Femur (tissue), 1 donor: Measurements from ENCODE around the gene B4GALT2.

ENCODE experiments used
- DNase-seq: peaks from one replicate; pipeline ENCODE4 v3.0.0-alpha.2; 2017

B4GALT2 gene

DNA sequence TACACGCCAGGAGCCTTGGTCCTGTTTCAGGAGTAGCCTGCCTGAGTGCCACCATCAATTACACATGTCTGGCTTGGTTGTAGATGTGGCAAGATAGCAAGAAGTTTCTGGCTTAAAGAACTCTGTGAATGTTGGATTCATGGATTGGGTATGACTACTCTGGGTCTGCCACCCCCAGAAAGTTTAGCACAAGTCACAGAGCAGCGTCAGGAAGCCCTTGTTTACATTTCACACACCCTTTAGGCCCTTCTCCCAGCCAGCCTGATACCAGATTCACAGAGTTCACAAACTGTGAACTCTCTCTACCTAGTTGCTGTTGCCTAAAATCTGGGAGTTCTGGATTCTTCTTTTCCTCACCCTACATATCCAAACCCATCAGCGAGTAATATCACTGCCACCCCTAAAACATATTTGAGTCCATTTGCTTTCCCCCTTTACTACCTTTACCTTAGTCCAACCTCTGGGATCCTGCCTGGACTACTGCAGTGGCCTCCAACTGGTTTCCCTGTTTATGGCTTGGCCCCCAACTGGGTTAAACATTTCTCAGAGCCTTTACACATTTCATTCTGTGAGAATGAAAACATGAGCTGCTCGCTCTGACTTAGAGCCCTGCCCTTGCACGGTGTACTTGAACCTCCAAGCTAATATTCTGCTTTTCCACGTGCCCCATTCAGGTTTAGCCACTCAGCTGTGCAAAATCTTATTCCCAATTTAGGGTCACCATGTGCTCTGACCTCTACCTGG lies 8.3 kb downstream of the B4GALT2 start:
- no peak for DNase-seq

DNA sequence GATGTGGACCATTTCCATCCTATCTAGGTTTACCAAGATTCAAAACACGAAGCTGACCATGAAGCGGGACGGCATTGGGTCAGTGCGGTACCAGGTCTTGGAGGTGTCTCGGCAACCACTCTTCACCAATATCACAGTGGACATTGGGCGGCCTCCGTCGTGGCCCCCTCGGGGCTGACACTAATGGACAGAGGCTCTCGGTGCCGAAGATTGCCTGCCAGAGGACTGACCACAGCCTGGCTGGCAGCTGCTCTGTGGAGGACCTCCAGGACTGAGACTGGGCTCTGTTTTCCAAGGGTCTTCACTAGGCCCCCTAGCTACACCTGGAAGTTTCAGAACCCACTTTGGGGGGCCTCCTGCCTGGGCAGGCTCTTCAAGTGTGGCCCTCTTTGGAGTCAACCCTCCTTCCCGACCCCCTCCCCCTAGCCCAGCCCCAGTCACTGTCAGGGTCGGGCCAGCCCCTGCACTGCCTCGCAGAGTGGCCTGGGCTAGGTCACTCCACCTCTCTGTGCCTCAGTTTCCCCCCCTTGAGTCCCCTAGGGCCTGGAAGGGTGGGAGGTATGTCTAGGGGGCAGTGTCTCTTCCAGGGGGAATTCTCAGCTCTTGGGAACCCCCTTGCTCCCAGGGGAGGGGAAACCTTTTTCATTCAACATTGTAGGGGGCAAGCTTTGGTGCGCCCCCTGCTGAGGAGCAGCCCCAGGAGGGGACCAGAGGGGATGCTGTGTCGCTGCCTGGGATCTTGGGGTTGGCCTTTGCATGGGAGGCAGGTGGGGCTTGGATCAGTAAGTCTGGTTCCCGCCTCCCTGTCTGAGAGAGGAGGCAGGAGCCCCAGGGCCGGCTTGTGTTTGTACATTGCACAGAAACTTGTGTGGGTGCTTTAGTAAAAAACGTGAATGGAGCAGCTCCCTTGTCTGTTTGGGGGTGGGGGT lies 11.5 kb downstream of the B4GALT2 start:
- no peak for DNase-seq

DNA sequence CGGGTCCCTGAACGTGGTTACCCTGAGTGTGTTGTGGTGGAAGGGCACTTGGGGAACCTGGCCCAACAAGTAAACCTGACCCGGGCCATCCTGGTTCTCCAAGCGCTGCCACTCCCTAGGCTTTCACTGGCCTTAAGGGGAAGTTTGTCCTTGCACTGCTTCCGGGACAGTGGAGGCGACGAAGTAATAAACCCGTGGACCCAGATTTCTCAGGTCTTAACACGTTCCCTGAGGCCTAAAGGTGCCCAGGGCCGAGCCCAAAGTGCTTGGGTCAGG lies 12.1 kb downstream of the B4GALT2 start:
- DNase-seq: no peak

DNA sequence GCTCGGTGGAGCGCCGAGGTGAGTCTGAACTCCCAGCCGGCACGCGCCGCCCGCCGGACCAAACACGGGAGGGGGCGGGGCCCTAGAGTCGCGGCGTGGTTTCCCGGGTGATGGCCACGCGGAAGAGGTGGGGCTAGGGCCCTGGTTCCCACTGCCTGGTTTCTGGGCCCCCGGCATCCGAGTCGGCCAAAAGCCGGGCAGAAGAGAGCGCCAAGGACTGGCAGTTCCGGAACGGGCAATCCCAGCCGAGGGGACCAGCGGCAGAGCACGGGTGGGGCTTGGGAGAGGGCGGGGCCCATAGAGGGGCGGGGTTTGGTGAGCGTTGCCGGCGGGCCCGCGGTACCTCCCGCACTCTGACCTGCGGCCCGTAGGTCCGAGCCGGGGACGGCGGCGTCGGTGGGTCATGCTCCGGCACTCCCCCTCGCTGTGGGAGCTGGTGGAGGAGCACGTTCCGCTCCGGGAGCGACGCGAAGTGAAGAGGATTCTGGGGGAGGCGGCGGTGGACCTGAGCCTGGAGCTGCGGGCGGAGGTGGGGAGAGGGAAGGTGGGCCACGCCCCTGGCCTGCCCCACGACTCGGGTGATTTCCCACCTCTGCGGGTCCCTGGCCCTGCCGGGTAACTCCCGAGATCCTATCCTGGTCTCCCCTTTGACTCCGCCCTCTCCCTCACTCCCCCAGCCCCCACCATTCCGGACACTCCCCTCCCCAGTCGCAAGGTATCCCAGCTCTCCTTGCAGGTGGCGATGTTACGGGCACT lies 12.6 kb downstream of the B4GALT2 start, which contains the start of gene CCDC24:
Gene CCDC24, plus strand, starts transcription at position 124 of the 756 bp plus-strand sequence. Its CDS starts 280 bp downstream, at position 404.
- peak; percentile 88 for DNase-seq

DNA sequence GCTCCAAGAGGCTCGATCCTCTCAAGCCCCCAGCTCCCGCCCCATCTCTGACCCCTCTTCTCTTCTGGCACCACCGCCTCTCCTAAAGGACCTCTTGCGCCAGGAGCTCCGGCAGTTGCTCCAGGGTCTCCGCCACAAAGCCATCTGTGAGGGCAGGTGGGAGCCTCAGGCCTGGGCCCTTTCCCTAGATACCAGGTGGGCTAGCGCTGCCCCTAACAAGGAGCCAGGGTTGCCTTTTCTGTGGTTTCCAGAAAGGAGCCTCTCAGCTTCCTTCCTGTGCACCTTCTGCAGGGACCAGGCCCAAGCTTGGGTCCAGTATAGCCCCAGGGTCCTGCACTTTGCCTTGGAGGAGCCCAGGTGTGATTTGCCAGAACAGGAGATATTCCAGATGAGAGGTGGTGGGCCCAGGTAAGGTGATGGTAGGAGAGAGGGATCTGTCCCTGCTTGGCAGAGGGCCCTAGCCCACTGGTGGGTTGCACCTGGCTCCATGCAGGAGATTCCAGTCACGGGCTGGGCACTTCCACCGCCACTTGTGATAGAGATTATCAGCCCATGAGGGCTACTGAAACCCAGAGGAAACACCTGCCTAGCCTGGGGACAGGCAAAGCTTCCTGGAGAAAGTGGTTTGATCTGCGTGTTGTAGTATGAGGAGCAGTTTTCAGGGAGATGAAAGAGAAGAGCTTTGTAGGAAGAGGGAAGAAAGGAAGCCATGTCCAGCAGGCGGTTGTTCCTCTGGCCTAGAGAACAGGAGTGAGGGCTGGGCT lies 13.4 kb downstream of the B4GALT2 start:
- no peak for DNase-seq

DNA sequence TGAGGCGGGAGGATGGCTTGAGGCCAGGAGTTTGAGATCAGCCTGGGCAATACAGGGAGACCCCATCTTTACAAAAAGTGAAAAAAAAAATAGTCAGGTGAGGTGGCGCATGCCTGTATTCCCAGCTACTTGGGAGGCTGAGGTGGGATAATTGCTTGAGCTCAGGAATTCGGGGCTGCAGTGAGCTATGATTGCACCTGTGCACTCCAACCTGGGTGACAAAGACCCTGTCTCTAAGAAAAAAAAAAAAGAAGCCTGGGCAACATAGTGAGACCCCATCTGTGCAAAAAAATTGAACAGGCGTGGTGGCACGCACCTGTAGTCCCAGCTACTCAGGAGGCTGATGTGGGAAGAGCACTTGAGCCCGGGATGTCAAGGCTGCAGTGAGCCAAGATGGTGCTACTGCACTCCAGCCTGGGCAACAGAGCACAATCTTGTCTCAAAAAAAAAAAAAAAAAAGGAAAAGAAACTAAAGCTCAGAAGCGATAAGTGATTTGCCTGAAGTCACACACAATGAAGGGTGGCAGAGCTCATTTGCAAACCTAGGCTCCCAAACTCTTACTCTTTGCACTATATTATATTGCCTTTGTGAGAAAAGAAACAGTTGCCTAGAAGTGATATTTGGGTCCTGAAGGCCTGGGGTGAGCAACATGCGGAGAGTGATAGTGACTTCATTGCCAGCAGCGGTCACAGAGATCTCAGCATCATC lies 14.3 kb downstream of the B4GALT2 start:
- no peak for DNase-seq

GRCh38 chr1:43994071-43994470 lies 15.1 kb downstream of the B4GALT2 start:
- DNase-seq: no peak

DNA sequence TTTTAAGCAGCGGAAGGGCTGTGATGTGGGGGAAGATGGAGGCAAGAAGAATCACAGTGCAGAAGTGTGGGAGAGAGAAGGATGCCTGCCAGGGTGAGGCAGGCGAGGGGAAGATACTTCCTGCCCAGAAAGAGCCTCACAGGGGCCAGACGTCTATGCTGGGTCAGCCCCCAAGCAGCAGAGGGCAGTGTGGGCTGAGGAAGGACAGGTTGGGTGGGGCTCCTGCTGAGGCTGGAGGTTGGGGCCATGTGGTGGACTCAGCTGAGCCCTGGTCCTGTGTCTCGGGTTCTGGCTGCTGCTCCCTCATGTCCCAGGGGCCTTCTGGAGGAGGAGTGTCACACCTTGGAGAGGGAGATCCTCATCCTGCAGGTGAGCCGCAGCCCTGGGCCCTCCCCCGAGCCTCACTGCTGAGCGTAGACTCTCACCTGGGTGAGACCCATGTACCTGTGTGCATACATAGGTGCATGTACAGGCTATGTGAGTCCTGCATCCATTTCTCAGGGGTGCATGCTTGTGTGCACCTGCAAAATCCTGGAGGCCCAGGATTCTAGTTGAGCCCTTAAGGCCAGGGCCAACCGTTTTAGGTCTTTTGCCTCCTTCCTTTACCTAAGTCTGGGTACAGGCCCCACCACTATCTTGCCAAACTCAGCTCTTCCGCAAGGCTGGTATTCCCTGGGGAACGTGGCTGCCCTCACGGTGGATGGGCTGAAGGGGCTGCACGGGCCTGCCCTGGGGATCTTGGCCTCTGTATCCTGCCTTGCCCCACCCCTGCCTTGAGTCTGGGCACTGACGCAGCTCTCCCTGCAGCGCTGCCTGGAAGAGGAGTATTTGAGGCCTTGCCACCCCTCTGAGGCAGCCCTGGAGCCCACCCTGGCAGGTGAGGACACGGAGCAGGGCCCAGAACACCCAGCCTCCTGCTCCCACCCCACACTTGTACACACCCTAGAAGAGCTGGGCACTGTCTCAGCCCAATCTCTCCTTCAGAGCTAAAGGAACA lies 16.1 kb downstream of the B4GALT2 start:
- DNase-seq: no peak

DNA sequence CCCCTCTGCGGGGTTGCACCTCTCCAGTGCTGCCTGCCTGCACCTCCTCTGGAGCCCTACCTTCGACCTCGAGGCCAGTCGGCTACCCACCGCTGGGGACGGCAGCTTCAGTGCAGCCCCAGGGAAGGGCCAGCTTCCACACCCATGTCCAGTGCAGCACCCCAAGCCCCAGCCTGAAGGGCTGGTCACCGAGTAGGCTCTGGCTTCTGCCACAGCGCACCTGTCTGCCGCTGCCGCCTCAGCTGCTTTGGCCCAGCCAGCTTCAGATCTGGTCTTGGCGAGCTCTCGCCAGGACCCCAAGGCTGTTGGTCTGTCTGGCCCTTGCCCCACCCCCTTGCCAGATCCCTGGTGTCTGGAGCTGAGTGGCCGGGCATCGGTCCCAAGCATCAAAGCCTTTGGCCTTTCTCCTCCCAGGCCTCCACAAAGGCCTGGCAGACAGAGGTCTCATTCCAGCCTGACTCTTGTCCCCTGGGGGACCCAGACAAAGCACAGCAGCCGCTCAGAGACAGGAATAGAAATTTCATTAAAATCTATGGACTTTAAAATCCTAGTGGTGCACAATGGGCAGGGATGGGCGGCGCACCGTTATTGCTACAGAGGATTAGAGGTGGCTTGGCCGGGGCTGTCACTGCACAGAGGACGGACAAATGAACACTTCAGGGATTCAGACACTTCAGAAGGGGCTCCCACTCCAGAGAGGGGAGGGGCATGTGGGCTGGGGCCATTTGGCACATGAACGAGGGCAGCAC lies 17.1 kb downstream of the B4GALT2 start:
- DNase-seq: no peak

GRCh38 chr1:43996733-43997115 lies 17.7 kb downstream of the B4GALT2 start:
- DNase-seq: no peak

DNA sequence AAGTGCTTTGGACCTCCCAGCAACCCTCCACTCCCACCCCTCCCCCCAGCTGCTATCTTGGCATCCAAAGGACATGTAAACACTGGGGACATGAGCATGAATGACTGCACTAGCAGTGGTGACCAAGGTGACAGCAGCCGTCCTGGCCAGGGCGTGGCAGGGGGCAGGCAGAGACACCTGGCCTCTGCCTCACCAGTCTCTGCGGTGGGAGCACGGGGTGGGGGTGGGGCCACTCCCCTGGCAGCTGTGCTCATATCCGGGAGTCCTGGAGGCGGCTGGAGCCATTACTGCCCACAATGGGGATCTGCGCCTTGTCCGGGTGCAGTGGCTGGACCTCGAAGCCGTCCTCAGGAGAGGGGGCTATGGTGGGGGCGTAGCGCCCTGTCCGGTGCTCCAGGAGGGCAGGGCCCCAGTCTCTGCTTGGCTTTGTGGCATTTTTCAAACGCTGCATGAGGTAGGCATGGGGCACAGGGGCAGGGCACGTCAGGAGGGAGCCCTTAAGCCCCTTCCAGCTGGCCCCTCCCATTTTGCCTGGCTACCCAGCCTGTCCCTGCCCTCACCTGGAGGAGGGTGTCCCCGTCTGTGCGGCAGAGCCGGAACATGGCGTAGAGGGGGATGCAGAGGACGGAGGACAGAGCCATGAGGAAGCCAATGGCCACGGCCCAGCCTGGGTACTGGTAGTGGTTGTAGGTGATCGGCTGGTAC lies 18.4 kb downstream of the B4GALT2 start:
- no peak for DNase-seq

DNA sequence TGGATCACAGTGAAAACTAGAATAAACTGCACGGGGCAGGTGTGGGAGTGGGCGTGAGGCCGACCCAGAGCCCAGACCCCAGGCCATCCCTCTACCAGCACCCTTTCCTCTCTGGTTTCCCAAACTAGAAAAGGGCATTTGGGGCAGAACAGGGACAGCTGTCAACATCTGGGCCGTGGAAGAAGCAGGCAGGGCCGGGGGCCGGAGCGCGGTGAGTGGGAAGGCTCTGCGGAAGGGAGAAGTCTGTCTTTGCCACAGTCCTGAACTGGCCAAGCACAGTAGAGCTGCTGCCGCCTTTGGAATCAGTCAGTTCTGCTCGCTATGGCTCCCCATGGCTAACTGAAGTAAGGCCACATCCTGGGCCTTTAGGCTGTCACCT lies 19.0 kb downstream of the B4GALT2 start:
- no peak for DNase-seq

GRCh38 chr1:43999455-43999854 lies 20.4 kb downstream of the B4GALT2 start:
- DNase-seq: no peak

DNA sequence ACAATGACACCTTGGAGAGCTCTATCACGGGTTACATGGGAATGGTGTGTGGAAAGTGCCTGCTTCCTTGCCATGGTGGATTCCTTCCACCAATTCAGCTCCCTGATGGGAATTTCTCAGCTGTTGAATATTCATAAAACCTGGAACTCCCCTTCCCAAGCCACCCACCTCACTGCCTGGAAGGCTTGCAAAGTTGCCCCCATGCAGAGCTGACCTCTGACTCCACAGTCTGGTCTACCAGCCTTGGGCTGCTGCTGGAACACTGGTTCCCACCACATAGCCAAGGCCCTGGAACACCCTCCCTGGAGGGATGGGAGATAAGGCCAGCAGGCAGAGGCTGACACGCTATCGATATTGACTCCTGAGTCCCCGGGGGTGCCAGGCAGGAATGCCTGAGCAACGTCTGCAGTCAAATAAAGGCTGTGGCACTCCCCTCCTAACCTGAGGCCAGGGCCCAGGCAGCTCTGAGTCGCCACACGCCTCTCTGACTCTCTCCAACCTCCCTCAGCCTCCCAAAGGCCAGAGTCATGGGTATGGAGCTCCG lies 21.2 kb downstream of the B4GALT2 start:
- no peak for DNase-seq

DNA sequence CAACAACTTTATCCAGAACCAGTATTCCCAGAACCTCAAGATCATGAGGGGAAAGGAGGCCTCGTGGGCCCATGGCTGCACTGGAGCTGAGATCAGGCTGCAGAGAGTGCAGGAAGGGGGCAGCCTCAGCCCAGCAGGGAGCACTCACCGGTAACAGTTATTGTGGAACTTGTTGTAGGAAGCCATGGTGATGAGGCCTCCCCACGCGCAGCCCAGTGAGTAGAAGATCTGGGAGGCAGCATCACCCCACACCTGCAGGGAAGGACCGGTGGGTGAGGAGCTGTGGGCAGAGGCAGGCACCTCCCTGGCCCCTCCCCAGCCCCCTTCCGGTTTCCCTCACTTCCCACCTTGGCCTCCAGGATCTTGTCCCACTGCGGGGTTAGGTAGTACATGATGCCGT lies 23.2 kb downstream of the B4GALT2 start:
- no peak for DNase-seq

- DNase-seq: no peak
Observed at GRCh38 chr1:44002606-44003157, 23.7 kb downstream of the B4GALT2 start.

DNA sequence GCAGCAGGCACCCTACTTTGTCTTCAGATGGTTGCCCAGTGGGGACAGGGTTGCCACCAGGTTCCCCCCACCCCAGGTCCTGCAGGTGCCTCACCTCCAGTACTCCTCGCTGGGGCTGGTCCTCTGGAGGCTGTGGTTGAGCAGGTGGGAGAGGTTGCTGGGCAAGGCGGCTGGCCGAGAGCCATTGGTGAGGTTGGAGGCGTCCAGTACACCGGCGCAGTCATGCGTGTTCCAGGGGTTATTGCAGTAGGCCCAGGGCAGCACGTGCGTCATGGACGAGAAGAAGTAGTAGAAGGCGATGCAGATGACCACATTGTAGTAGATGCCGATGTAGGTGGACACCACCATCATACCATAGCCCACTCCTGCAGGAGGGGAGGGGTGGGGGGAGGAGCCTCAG lies 29.2 kb downstream of the B4GALT2 start:
- no peak for DNase-seq

- no peak for DNase-seq
Observed at GRCh38 chr1:44010935-44011471, 32.0 kb downstream of the B4GALT2 start.
